Activated T-cell treated with anti-CD3 and anti-CD28 coated beads for 1 hour (primary cell): ENCODE measurements around the gene CFAP91.

ENCODE experiments used
- DNase-seq: peaks from one replicate; pipeline ENCODE4 v3.0.0-alpha.2; 2020; ENCODE audit warnings: low read depth

The CFAP91 gene

GRCh38 chr3:119702530-119703527, at the start of gene CFAP91:
CFAP91 (plus strand) TSS chr3:119703022; CDS start chr3:119703099, 77 bp downstream.
- DNase-seq, result peak; percentile 66

GRCh38 chr3:119653876-119654275, 48.9 kb upstream of the CFAP91 start:
- no peak for DNase-seq

- DNase-seq, result no peak
These were observed 44.7 kb upstream of the CFAP91 start for GRCh38 chr3:119657887-119658702.

- no peak for DNase-seq
These were observed 43.8 kb upstream of the CFAP91 start for GRCh38 chr3:119658994-119659393.

GRCh38 chr3:119659606-119660291, 43.1 kb upstream of the CFAP91 start:
- no peak for DNase-seq

GRCh38 chr3:119660474-119661440, 42.1 kb upstream of the CFAP91 start, which contains the start of gene POPDC2:
POPDC2 (minus strand) TSS chr3:119660589; CDS start chr3:119660423, 166 bp downstream.
- DNase-seq, result no peak

- DNase-seq, result no peak
These were observed 40.0 kb upstream of the CFAP91 start for GRCh38 chr3:119662604-119663373.

- DNase-seq, result no peak
These were observed 38.9 kb upstream of the CFAP91 start for GRCh38 chr3:119663885-119664284.

GRCh38 chr3:119664370-119664769, 38.5 kb upstream of the CFAP91 start:
- no peak for DNase-seq

GRCh38 chr3:119664850-119665379, 37.9 kb upstream of the CFAP91 start:
- no peak for DNase-seq

GRCh38 chr3:119665954-119666559, 36.8 kb upstream of the CFAP91 start:
- DNase-seq, result no peak

GRCh38 chr3:119669906-119670570, 32.8 kb upstream of the CFAP91 start:
- no peak for DNase-seq

GRCh38 chr3:119672776-119673175, 30.0 kb upstream of the CFAP91 start:
- DNase-seq, result no peak

GRCh38 chr3:119673875-119674274, 28.9 kb upstream of the CFAP91 start:
- DNase-seq, result no peak

GRCh38 chr3:119675188-119675874, 27.5 kb upstream of the CFAP91 start:
- DNase-seq, result no peak

GRCh38 chr3:119676020-119676419, 26.8 kb upstream of the CFAP91 start:
- DNase-seq, result no peak

- peak; percentile 94 for DNase-seq
These were observed 25.8 kb upstream of the CFAP91 start, which contains the start of gene COX17 for GRCh38 chr3:119676771-119677640. COX17 (minus strand) TSS chr3:119677406; CDS start chr3:119677310, 96 bp downstream.
